ENCODE measurements around the gene CCL28.
"Not testable (repeated sequence)": the region's sequence is repeated elsewhere in the genome, so short reads cannot be mapped to it uniquely, and the experiment has no call there.

CCL28 gene, protein sequence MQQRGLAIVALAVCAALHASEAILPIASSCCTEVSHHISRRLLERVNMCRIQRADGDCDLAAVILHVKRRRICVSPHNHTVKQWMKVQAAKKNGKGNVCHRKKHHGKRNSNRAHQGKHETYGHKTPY

GRCh38 chr5:43412156-43412555, at the start of gene CCL28:
Gene CCL28, minus strand, starts transcription at chr5:43412391. Its CDS starts 75 bp downstream, at chr5:43412316.
- DNase-seq, result no peak

DNA sequence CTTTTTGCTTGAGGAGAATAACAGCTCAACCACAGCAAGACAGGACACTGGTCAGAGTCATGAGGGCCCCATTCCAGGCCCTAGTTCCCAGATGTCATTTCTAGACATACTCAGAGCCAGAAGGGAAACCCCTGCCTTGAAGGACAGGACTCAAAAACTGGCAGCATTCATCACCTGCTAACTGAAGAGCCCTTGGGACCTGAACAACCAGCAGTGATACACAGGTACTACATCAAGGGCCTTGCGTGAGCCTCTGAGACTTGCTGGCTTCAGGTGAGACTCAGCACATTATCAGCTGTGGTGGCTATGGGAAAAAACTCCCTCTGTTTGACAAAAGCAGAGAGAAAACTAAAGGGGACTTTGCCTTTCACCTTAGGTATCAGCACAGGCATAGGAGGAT, 48.9 kb upstream of the CCL28 start:
- DNase-seq, result no peak

- no peak for DNase-seq
Observed at GRCh38 chr5:43456556-43456955, 44.4 kb upstream of the CCL28 start.

- DNase-seq, result not testable (repeated sequence)
Observed at GRCh38 chr5:43441575-43441974, 29.4 kb upstream of the CCL28 start.

GRCh38 chr5:43437062-43437660, 25.0 kb upstream of the CCL28 start:
- no peak for DNase-seq

DNA sequence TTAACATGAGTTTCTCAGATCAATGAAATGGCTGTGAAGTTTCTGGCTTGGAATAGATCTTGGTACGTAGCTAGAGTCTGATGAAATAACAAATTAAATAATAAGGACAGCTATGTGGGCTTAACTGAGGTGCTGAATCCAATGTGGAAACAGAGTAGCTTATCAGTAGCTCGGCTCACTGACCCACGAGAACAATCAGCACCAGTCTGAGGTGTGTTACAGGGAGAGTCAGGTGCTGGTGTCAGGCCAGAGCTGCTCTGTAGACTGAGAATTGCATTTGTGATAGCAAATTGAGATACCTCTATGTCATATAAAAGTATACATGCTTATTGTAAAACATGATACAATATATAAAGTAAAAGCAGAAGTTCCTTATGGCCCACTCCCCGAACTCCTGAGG, 21.2 kb upstream of the CCL28 start:
- DNase-seq, result no peak

DNA sequence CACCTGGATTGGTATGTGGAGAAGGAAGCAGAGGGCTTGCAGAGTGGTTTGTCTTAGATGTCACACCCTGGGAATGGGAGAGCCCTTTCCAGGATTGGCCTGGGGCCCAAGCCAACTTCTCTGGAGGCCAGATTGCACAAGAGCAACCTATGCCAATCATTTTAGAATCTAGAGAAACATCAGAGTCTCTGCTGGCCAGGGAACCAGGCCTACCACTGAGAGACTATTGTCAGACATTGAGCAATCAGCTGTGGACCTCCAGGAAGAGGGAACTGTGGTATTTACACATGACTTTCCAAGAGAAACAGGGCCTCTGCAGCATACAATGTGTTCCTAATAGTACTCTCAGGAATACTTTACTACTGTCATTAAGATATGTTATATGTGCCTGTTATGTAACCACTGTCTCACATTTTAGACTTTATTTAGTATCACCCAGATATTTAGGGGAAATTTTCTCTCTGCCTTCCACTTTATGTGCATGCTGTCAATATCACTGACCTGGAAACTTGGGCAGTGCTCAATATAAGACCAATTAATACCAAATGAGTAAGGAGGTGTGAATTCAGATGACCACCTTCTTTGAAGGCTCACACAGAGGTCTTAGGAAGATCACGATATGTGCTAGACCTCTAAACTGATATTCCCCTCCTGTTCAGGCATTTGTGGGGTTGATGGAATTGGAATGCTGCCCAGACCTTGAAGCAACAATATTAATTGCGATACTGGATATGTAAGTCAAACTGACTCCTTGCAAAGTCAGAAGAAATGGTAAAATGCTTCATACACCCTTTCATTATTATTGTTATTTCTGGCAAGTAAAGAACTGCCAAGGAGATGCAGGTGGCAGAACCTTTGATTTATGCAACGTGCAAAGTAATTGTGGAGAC, 20.5 kb upstream of the CCL28 start:
- DNase-seq, result no peak

DNA sequence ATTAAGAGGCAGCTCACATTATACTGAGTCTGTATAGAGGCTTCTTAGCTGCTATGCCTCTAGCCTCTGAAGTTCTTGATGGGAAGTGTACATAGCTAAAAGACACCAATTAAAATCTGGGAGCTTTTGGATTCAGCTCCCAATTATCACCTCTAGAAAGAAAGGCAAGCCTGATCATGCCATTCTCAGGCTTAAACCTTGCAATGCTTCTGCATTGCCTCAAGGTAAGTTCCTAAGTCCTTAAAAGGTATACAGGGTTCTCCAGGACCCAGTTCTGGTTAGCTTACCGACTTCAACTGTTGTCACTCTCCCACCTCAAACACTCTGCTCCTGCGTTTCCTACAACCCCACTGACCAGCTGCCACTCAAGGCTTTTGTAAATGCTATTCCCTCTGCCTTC, 17.5 kb upstream of the CCL28 start:
- DNase-seq, result no peak

GRCh38 chr5:43429016-43429415, 16.8 kb upstream of the CCL28 start:
- no peak for DNase-seq

DNA sequence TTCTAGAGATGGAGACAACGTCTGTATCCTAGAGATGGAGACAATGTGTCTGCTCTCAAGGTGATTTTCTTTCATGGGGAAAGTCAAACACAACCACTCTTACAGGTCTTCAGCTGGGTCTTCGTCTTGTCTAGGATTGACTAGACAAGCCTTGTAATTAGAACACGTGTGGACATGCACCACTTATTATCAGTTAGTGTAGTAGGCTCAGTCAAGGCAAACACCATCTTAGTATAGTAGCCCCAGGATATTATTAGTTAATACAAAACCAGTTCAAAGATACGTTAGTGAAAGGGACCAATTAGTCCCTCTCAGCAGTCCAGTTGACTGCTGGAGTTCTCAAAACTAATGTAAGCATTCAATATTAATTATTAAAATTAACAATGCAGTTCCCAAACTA, 15.1 kb upstream of the CCL28 start:
- DNase-seq, result no peak

GRCh38 chr5:43425983-43426382, 13.8 kb upstream of the CCL28 start:
- no peak for DNase-seq

- not testable (repeated sequence) for DNase-seq
Observed at GRCh38 chr5:43423086-43423485, 10.9 kb upstream of the CCL28 start.

- no peak for DNase-seq
Observed at GRCh38 chr5:43422143-43422542, 10.0 kb upstream of the CCL28 start.

DNA sequence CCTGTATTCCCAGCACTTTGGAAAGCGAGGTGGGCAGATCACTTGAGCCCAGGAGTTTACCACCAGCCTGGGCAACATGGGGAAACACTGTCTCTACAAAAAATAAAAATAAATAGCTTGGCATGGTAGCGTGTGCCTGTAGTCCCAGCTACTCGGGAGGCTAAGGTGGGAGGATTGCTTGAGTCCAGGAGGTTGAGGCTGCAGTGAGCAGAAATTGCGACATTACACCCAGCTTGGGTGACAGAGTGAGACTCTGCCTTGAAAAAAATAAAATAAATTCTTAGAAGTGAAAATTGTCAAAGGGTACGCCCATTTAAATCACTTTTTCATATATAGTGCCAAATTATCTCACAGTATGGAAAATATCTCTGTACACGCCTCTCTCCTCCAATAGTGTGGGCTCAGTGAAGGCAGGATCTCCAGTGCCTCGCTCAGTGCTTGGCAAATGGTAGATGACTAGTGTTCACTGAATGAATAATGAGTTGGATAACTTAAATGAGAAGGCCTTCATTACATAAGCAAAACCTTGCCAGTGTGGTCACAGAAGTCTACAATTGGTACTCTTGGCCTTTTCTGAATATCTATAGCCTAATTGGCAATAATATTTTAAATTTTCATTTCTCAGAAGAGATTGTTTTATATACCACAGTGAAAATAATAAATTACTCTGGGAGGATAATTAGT, 9.4 kb upstream of the CCL28 start:
- no peak for DNase-seq

DNA sequence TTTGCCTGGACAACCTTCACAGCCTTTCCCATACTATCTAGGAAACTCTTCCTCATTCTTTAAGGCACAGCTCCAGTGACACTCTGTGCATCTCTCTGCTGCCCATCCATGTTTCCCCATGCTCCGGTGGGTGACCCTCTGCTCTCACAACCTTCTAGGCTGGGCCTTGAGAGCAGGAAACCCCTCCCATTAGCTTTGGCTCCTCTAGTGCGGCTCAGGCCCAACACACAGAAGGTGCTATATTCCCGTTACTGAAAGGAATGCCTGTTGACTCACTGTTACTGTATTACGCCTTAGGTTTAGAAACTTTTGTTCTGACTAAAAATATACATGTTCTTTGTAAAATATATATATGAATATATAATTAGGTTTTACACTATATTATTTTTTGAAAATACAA, 8.1 kb upstream of the CCL28 start:
- no peak for DNase-seq

GRCh38 chr5:43418561-43418960, 6.4 kb upstream of the CCL28 start:
- no peak for DNase-seq

- no peak for DNase-seq
Observed at GRCh38 chr5:43416803-43417394, 4.7 kb upstream of the CCL28 start.

DNA sequence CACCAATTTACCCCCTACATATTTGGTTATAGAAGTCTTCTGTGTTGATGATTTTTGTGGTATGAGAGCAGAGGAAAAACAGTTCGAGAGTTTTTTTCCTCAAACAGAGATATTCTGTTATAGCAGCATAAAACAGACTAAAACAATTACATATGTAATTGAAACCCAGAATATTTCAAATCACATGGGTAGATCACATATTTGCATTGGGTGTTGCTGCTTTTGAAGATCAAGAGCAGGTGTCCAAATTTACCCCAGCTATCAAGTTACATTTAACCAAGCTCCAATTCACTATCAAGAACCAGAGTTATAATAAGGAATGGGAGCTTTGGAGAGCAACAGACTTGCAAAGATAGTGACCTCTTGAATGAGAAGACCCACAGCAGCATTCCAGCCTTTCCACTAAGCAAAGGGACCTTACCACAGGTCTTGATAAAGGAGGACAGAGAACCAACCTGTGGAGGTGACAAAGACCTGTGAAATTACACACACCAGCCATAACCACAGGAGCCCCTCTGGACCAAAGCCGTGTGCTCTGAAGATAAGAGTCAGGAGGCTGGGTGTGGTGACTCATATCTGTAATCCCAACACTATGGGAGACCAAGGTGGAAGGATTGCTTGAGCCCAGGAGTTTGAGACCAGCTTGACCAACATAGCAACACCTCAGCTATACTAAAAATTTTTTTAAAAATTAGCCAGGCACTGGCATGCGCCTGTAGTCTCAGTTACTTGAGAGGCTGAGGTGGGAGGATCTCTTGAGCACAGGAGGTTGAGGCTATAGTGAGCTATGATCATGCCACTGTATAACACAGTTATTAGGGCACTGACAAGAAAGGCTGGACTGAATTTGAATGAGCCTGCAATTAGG, 4.0 kb upstream of the CCL28 start:
- no peak for DNase-seq

- DNase-seq, result no peak
Observed at GRCh38 chr5:43413966-43414365, 1.8 kb upstream of the CCL28 start.

DNA sequence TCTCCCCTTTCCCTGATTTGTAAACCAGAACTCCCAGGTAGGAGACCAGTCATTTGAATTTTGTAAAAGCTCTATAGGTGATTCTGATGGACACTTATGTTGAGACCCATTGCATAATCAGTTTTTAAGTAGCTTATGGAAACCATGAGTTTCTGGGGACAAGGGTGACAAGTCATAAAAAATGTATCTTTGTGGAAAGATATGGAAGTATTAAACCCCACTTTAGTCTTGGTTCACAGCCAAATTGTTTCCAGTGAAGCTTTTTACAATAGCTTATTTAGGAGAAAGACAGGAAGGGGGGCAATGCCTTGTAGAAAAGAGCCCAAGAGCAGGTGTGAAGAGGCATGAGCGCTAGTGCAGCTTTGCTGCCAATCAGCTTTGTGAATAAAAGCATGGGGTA, 453 bp upstream of the CCL28 start:
- no peak for DNase-seq

DNA sequence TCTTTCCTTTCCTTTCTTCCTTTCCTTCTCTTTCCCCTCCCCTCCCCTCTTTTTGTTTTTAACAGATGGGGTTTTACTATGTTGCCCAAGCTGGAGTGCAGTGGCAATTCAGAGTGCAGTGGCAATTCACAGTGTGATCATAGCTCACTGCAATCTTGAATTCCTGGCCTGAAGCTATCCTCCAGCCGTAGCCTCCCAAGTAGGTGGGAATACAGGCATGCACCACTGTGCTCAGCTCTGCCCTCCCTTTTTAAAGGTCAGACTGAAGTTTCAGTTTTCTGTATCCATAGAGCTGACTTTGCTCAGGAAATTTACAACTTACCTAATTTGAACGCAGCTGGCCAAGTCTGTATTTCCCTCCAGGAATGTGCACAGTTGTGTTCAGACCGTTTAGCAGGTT, 696 bp downstream of the CCL28 start:
- DNase-seq, result no peak

GRCh38 chr5:43410414-43410813, 1.8 kb downstream of the CCL28 start:
- no peak for DNase-seq

All from activated CD4-positive, CD25-positive, alpha-beta regulatory T cell treated with anti-CD3 and anti-CD28 coated beads, Interleukin-2, amount 50 U/mL, for 72 hours (primary cell).